Measurements from ENCODE around the gene TUBG2.
"Not testable (repeated sequence)": the region's sequence is repeated elsewhere in the genome, so short reads cannot be mapped to it uniquely, and the experiment has no call there.

The TUBG2 gene

GRCh38 chr17:42660692-42661345 lies 1.7 kb downstream of the TUBG2 start:
- Histone ChIP-seq H3K36me3 (replicated peaks; ENCODE audit: low read depth, low read length) (peaks cover 7% of the 10 kb centered on the region), H4K20me1 (ENCODE audit: insufficient read depth, low read length) (no peaks in the 10 kb centered on the region), H3K4me3 (ENCODE audit: low read length) (no peak overlapping the region), H3K9ac (ENCODE audit: low read length) (no peak overlapping the region), H3K4me2 (ENCODE audit: low read length) (no peak overlapping the region), H3K79me2 (ENCODE audit: low read length) (no peaks in the 10 kb centered on the region), H3K4me1 (ENCODE audit: low read length) (peaks cover 25% of the 10 kb centered on the region), H3K27ac (ENCODE audit: low read length) (no peak overlapping the region), H3K27me3 (ENCODE audit: low read depth, low read length) (no peaks in the 10 kb centered on the region), H2AFZ (ENCODE audit: low read depth, low read length) (no peak overlapping the region), H3K9me3 (ENCODE audit: insufficient read depth, low read length) (no peaks in the 10 kb centered on the region)
- no peak for TF ChIP-seq CTCF (IDR thresholded peaks at IDR 0.05; ENCODE audit: low read depth, low read length)
- no peak for TF ChIP-seq EZH2phosphoT487 (IDR thresholded peaks at IDR 0.05; ENCODE audit: low read depth)

DNA sequence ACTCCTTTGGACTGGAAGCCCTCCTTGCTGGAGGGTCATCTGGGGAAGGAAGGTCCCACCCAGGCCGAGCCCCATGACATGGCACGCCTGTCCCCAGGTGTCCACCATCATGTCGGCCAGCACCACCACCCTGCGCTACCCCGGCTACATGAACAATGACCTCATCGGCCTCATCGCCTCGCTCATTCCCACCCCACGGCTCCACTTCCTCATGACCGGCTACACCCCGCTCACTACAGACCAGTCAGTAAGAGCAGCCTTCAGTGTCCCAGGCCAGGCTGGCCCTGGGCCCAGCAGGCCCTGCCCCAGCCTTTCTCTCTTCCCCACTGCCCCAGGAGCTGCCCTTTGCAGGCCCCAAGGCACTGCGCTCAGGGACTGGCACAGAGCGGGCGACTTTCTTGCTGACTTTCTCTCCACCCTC lies 6.5 kb downstream of the TUBG2 start:
- peaks cover 36% of the 10 kb centered on the region for H3K36me3 ChIP-seq (replicated peaks; ENCODE audit: low read depth, low read length)
- H4K20me1 ChIP-seq (ENCODE audit: insufficient read depth, low read length): no peaks in the 10 kb centered on the region

GRCh38 chr17:42666126-42666525 lies 7.0 kb downstream of the TUBG2 start:
- H3K9ac ChIP-seq (ENCODE audit: low read length); H3K4me3 ChIP-seq (ENCODE audit: low read length); H2AFZ ChIP-seq (ENCODE audit: low read depth, low read length); H3K27me3 ChIP-seq (ENCODE audit: low read depth, low read length); H3K4me1 ChIP-seq (ENCODE audit: low read length); H3K4me2 ChIP-seq (ENCODE audit: low read length); H4K20me1 ChIP-seq (ENCODE audit: insufficient read depth, low read length); H3K9me3 ChIP-seq (ENCODE audit: insufficient read depth, low read length); H3K27ac ChIP-seq (ENCODE audit: low read length); H3K79me2 ChIP-seq (ENCODE audit: low read length): not testable (repeated sequence)
- peaks cover 41% of the 10 kb centered on the region for H3K36me3 ChIP-seq (replicated peaks; ENCODE audit: low read depth, low read length)

More for the DNA sequence above, 6.5 kb downstream of the TUBG2 start:
- Histone ChIP-seq H3K9me3 (ENCODE audit: insufficient read depth, low read length) (no peaks in the 10 kb centered on the region), H3K27ac (ENCODE audit: low read length) (no peak overlapping the region), H3K4me1 (ENCODE audit: low read length) (peaks cover 4% of the 10 kb centered on the region; the same call in 1 of the 2 replicates), H2AFZ (ENCODE audit: low read depth, low read length) (no peak overlapping the region), H3K79me2 (ENCODE audit: low read length) (no peaks in the 10 kb centered on the region), H3K27me3 (ENCODE audit: low read depth, low read length) (no peaks in the 10 kb centered on the region), H3K4me2 (ENCODE audit: low read length) (no peak overlapping the region), H3K9ac (ENCODE audit: low read length) (no peak overlapping the region), H3K4me3 (ENCODE audit: low read length) (no peak overlapping the region)
- no peak for TF ChIP-seq EZH2phosphoT487 (IDR thresholded peaks at IDR 0.05; ENCODE audit: low read depth)
- TF ChIP-seq CTCF (IDR thresholded peaks at IDR 0.05; ENCODE audit: low read depth, low read length): no peak

DNA sequence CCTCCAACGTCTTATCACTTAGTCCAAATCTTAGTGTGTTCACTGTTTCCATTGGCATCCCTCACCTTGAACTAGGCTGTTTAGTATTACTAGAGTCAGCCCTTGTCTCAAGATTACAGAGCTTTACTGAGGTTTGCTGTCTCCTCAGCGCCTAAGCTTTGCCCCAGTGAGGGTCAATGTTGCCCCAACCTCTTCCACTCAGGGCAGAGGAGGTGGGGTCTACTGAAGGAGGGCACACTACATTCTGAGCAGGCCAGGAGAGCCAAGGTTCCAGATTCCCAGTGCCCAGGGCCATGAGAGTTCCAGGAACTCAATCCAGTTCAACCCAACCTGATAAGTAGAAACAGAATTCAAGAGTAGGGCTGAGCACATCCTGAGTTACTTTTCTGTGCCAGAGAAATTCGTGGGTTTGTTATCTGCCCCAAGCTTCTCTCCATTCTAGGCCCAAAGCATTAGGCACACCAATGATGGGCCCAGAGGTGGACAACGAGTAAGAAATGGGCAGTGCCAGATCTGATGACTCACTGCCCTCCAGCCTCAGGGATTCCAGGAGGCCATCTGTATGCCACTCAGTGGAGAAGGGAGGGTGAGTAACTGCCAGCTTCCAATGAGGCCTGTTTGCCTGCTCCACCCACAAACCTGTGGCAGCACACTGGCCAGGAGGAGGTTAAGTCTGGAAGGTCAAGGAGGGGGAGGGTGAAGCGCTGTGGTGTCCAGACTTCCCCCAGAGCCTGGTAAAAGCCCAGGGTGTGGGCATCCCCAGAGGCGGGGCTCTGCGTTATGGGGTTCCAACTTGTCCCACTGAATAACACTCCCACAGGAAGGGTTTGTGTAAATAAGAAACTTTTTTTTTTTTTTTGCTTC lies 8.2 kb downstream of the TUBG2 start:
- no peak overlapping the region for H3K9ac ChIP-seq (ENCODE audit: low read length)
- H3K9me3 ChIP-seq (ENCODE audit: insufficient read depth, low read length): no peaks in the 10 kb centered on the region
- H3K79me2 ChIP-seq (ENCODE audit: low read length): no peaks in the 10 kb centered on the region
- peaks cover 8% of the 10 kb centered on the region; the same call in 1 of the 2 replicates for H3K4me1 ChIP-seq (ENCODE audit: low read length)
- no peaks in the 10 kb centered on the region for H3K27me3 ChIP-seq (ENCODE audit: low read depth, low read length)
- no peak overlapping the region for H3K27ac ChIP-seq (ENCODE audit: low read length)
- H4K20me1 ChIP-seq (ENCODE audit: insufficient read depth, low read length): no peaks in the 10 kb centered on the region
- no peak overlapping the region for H3K4me3 ChIP-seq (ENCODE audit: low read length)
- H3K36me3 ChIP-seq (replicated peaks; ENCODE audit: low read depth, low read length): peaks cover 47% of the 10 kb centered on the region
- no peak overlapping the region for H2AFZ ChIP-seq (ENCODE audit: low read depth, low read length)
- H3K4me2 ChIP-seq (ENCODE audit: low read length): no peak overlapping the region
- TF ChIP-seq EZH2phosphoT487 (IDR thresholded peaks at IDR 0.05; ENCODE audit: low read depth) (no peak), CTCF (IDR thresholded peaks at IDR 0.05; ENCODE audit: low read depth, low read length) (no peak)

Data from OCI-LY3 (cell line).